ENCODE results near the gene HPCAL1.

Gene HPCAL1

GRCh38 chr2:10303694-10304378, 1.1 kb downstream of the HPCAL1 start:
- Histone ChIP-seq H4K20me1 (ENCODE audit: insufficient read depth, low read length, poor library complexity, severe bottlenecking) (peaks cover 40% of the 10 kb centered on the region), H3K4me3 (ENCODE audit: low read length, poor library complexity, severe bottlenecking) (peak overlapping the region; percentile 77), H3K9me2 (replicated peaks; ENCODE audit: low read depth, low read length) (no peaks in the 10 kb centered on the region), H3K27me3 (ENCODE audit: insufficient read depth, low read length, poor library complexity, severe bottlenecking) (no peaks in the 10 kb centered on the region), H3K9me3 (ENCODE audit: insufficient read depth, low read depth, low read length) (no peaks in the 10 kb centered on the region), H2AFZ (ENCODE audit: low read length) (0 out of 2 replicates have a peak overlapping the region, but pooled peaks have one; percentile 9), H3K36me3 (ENCODE audit: insufficient read depth, low read length) (no peaks in the 10 kb centered on the region), H3K4me2 (ENCODE audit: low read depth, low read length, poor library complexity, severe bottlenecking) (peak overlapping the region; percentile 92), H3F3A (ENCODE audit: low read depth) (no peaks in the 10 kb centered on the region), H3K9ac (ENCODE audit: low read depth, low read length, poor library complexity, severe bottlenecking) (peak overlapping the region; percentile 75), H3K79me2 (ENCODE audit: insufficient read depth, low read length) (peaks cover 65% of the 10 kb centered on the region), H3K4me1 (ENCODE audit: insufficient read depth, low read length, poor library complexity, severe bottlenecking) (peaks cover 46% of the 10 kb centered on the region)
- TF ChIP-seq CTCF (conservative IDR thresholded peaks at IDR 0.05; ENCODE audit: low read length) = peak; percentile 50
- TF ChIP-seq EZH2phosphoT487 (IDR thresholded peaks at IDR 0.05; ENCODE audit: borderline replicate concordance) = no peak

GRCh38 chr2:10304458-10305253, 2.0 kb downstream of the HPCAL1 start:
- Histone ChIP-seq H3K9me3 (ENCODE audit: insufficient read depth, low read depth, low read length) (no peaks in the 10 kb centered on the region), H3K4me3 (ENCODE audit: low read length, poor library complexity, severe bottlenecking) (peak overlapping the region; percentile 77), H3K36me3 (ENCODE audit: insufficient read depth, low read length) (no peaks in the 10 kb centered on the region), H4K20me1 (ENCODE audit: insufficient read depth, low read length, poor library complexity, severe bottlenecking) (peaks cover 40% of the 10 kb centered on the region), H3K4me1 (ENCODE audit: insufficient read depth, low read length, poor library complexity, severe bottlenecking) (peaks cover 46% of the 10 kb centered on the region), H3K27me3 (ENCODE audit: insufficient read depth, low read length, poor library complexity, severe bottlenecking) (no peaks in the 10 kb centered on the region), H3K9me2 (replicated peaks; ENCODE audit: low read depth, low read length) (no peaks in the 10 kb centered on the region), H3F3A (ENCODE audit: low read depth) (no peaks in the 10 kb centered on the region), H3K9ac (ENCODE audit: low read depth, low read length, poor library complexity, severe bottlenecking) (peak overlapping the region; percentile 75), H3K79me2 (ENCODE audit: insufficient read depth, low read length) (peaks cover 73% of the 10 kb centered on the region), H3K4me2 (ENCODE audit: low read depth, low read length, poor library complexity, severe bottlenecking) (peak overlapping the region; percentile 92), H2AFZ (ENCODE audit: low read length) (0 out of 2 replicates have a peak overlapping the region, but pooled peaks have one; percentile 9)
- no peak for TF ChIP-seq EZH2phosphoT487 (IDR thresholded peaks at IDR 0.05; ENCODE audit: borderline replicate concordance)
- TF ChIP-seq CTCF (conservative IDR thresholded peaks at IDR 0.05; ENCODE audit: low read length) = no peak

- H3K9ac ChIP-seq (ENCODE audit: low read depth, low read length, poor library complexity, severe bottlenecking) = peak overlapping the region; percentile 75
- no peaks in the 10 kb centered on the region for H3K36me3 ChIP-seq (ENCODE audit: insufficient read depth, low read length)
- H3K4me2 ChIP-seq (ENCODE audit: low read depth, low read length, poor library complexity, severe bottlenecking) = peak overlapping the region; percentile 92
- peaks cover 40% of the 10 kb centered on the region for H4K20me1 ChIP-seq (ENCODE audit: insufficient read depth, low read length, poor library complexity, severe bottlenecking)
- H3K79me2 ChIP-seq (ENCODE audit: insufficient read depth, low read length) = peaks cover 79% of the 10 kb centered on the region
- H3K4me1 ChIP-seq (ENCODE audit: insufficient read depth, low read length, poor library complexity, severe bottlenecking) = peaks cover 46% of the 10 kb centered on the region
- no peak for TF ChIP-seq CTCF (conservative IDR thresholded peaks at IDR 0.05; ENCODE audit: low read length)
- TF ChIP-seq EZH2phosphoT487 (IDR thresholded peaks at IDR 0.05; ENCODE audit: borderline replicate concordance) = no peak
- no peaks in the 10 kb centered on the region for H3K27me3 ChIP-seq (ENCODE audit: insufficient read depth, low read length, poor library complexity, severe bottlenecking)
- no peaks in the 10 kb centered on the region for H3K9me3 ChIP-seq (ENCODE audit: insufficient read depth, low read depth, low read length)
- peak overlapping the region; percentile 77 for H3K4me3 ChIP-seq (ENCODE audit: low read length, poor library complexity, severe bottlenecking)
- no peak overlapping the region for H2AFZ ChIP-seq (ENCODE audit: low read length)
- H3F3A ChIP-seq (ENCODE audit: low read depth) = no peaks in the 10 kb centered on the region
- H3K9me2 ChIP-seq (replicated peaks; ENCODE audit: low read depth, low read length) = no peaks in the 10 kb centered on the region
Measured at GRCh38 chr2:10305254-10305635, 2.5 kb downstream of the HPCAL1 start.

Data from Loucy (cell line).